Renal pelvis (tissue), 4 donors: ENCODE measurements around the gene TGM3. TPM values are rescaled to one million over a fixed set of nuclear protein-coding genes. Genes with fewer than 3 reads are reported as not detected.
A peak's percentile ranks its signal among the peaks of the same experiment; 100 is the strongest.

Source experiments
- DNase-seq: peaks from one replicate; pipeline ENCODE4 v3.0.0-alpha.2; 2013
- polyA plus RNA-seq, 3 donors: library from polyadenylated mRNA; unstranded; fragments of 120-200 nt; gene quantifications; one replicate each; pipeline ENCODE4 v1.2.1, GENCODE V29; 2013; ENCODE audit not compliant: insufficient read length in 3 of 3

TGM3 gene
- polyA plus RNA-seq, 3 donors = 0.57 to 1.1 (median 0.68) TPM

- no peak for DNase-seq
These were observed 41.3 kb downstream of the TGM3 start for GRCh38 chr20:2337142-2337541.

- DNase-seq = peak; percentile 36
These were observed 42.7 kb downstream of the TGM3 start for GRCh38 chr20:2338411-2339066.

GRCh38 chr20:2340136-2340535 is 44.3 kb downstream of the TGM3 start:
- DNase-seq = no peak

GRCh38 chr20:2340823-2341222 is 45.0 kb downstream of the TGM3 start:
- no peak for DNase-seq

- no peak for DNase-seq
These were observed 45.5 kb downstream of the TGM3 start for GRCh38 chr20:2341336-2341735.

- DNase-seq = no peak
These were observed 46.4 kb downstream of the TGM3 start for GRCh38 chr20:2342243-2342642.

GRCh38 chr20:2346188-2346587 is 50.4 kb downstream of the TGM3 start:
- no peak for DNase-seq

GRCh38 chr20:2348336-2348735 is 52.5 kb downstream of the TGM3 start:
- DNase-seq = no peak

GRCh38 chr20:2349801-2350200 is 54.0 kb downstream of the TGM3 start:
- no peak for DNase-seq

GRCh38 chr20:2350606-2351005 is 54.8 kb downstream of the TGM3 start:
- no peak for DNase-seq

GRCh38 chr20:2353231-2353630 is 57.4 kb downstream of the TGM3 start:
- DNase-seq = no peak

- DNase-seq = no peak
These were observed 61.3 kb downstream of the TGM3 start for GRCh38 chr20:2357114-2357513.

GRCh38 chr20:2358006-2358405 is 62.2 kb downstream of the TGM3 start:
- DNase-seq = no peak

GRCh38 chr20:2361035-2361593 is 65.3 kb downstream of the TGM3 start:
- no peak for DNase-seq

GRCh38 chr20:2363187-2363586 is 67.4 kb downstream of the TGM3 start:
- no peak for DNase-seq

GRCh38 chr20:2363587-2363986 is 67.8 kb downstream of the TGM3 start:
- DNase-seq = no peak

GRCh38 chr20:2364044-2364443 is 68.2 kb downstream of the TGM3 start:
- DNase-seq = no peak

- DNase-seq = no peak
These were observed 69.3 kb downstream of the TGM3 start for GRCh38 chr20:2365091-2365490.

- no peak for DNase-seq
These were observed 69.9 kb downstream of the TGM3 start for GRCh38 chr20:2365666-2366065.

GRCh38 chr20:2368621-2369020 is 72.8 kb downstream of the TGM3 start:
- DNase-seq = no peak

GRCh38 chr20:2373098-2373497 is 77.3 kb downstream of the TGM3 start:
- no peak for DNase-seq

- DNase-seq = no peak
These were observed 78.7 kb downstream of the TGM3 start for GRCh38 chr20:2374346-2375125.

- no peak for DNase-seq
These were observed 83.1 kb downstream of the TGM3 start for GRCh38 chr20:2378893-2379292.
